COR-L47 (cell line): ENCODE measurements around the gene RBMS3.

Source experiments
- DNase-seq: peaks from one replicate; lab custom pipeline; 2025; lab: John Stamatoyannopoulos, UW

The RBMS3 gene

DNA sequence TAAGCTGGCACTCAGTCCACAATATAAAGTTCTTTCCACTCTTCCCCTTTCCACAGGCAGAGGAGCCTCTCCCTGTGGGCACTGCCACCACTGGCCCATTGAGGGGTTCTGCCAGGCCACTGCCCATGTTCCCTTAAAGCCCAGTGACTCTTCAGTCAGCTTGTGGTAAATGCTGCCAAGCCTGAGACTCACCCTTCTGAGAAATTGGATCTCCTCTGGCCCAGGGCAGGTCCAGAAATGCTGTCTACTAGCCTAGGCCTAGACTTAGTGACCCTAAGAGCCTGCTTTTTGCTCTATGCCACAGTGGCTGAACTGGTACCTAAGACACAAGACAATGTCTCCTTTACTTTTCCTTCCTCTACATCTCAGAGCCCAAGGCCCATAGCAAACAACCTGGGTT lies 295.8 kb downstream of the RBMS3 start:
- no peak for DNase-seq

DNA sequence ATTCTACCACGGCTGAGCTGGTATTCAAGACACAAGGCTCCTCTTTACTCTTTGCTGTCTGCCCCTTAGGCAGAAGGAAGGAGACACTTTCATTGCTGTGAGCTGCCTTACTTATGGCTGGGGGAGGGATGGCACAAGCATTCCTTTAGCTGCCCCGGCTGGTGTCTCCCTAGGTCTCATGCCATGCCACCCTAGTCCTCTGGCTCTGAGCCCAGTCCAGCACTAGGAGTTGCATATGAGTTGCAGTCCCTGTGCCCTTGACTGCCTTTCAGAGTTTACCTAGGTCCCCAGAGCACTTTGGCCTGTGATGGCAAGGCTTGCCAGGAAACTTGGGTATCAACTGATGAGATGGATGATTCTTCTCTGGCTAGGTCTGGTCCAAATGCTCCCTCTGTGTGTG lies 296.4 kb downstream of the RBMS3 start:
- no peak for DNase-seq

DNA sequence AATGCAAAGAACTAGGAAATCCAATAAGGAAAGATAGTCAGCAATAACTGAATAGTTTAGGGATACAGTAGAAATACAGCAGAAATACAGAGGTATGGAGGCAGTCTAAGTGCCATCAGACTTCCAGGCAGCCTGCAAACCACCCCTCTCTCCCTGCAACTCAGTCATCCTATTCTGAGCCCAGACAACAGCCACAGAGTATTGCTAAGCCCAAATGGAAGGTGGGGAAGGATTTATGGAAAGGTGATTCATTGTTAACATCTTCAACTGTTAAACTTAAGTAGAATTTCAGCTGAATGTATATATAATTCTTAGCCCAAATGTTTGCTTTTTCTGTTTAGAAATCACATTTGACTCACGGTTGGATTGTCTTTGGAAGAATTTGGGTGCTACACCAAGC lies 300.4 kb downstream of the RBMS3 start:
- no peak for DNase-seq

DNA sequence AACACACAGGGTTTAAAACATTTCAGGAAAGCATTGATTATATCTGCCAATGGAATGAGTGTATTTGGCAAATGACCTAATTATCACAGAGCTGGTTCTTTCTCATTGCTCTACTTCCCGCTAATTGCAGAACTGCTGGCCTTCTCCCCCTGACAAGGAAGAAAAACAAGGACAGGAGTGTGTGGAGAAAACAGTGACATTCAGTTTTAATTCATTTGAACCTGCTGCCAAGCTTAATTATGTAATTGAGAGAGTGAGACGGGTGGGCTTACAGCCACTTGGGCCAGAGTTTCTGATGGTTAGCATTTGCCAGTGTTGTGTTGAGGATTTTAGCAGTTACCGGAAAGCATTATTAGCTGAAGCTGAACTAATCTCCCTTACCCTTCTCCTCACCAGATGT lies 301.4 kb downstream of the RBMS3 start:
- DNase-seq = no peak

DNA sequence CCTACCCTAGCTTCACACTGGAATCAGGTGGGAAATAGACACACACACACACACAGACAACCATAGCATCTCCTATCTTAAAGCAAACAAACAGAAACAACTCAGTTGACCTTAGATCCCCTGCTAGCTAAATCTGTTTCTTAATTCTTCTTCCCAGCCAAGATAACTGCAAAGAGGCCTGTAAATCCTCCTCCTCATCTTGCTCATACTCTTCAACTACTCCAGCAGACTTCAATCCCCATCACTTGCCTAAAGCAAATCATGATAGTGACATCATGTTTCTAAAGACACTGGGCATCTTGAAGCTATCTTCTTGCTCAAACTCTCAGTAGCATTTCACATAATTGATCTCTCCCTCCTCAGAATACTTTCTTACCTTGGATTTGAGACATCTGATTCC lies 303.0 kb downstream of the RBMS3 start:
- DNase-seq = no peak

DNA sequence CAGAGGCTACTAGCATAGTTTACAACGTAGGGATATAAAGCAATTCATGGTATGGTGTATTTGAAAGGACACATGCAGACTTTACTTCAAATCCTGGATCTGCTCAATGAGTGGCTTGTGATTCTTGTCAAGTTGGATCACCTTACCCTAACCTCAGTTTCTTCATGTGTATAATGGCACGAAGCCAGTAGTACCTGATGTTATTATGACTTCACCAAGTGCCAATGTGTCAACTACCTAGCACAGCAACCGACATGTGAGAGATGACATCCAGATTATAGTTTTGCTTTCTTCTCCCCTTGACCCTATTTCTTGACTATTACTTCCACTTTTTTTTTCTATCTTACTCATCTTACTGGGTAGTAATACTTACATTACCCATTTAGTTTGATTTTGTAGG lies 304.5 kb downstream of the RBMS3 start:
- no peak for DNase-seq

DNA sequence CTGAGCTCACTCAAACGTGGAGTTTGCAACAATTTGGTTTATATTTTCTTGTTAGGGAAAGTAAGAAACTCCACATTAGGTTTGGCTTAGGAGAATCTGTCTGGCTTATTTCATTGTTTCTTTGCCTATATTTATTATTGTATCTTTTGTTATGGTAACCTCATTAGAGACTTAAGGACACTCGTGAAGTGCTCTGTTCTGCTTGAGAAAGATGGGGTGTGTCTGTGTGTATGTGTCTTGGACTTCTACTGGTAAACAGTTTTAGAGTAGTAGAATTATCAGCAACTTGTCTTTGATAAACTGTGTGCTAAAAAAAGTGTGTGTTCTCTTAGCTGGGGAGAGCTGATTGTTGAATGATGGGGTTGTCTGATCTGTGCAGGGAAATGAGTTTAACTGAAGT lies 306.5 kb downstream of the RBMS3 start:
- DNase-seq = no peak

DNA sequence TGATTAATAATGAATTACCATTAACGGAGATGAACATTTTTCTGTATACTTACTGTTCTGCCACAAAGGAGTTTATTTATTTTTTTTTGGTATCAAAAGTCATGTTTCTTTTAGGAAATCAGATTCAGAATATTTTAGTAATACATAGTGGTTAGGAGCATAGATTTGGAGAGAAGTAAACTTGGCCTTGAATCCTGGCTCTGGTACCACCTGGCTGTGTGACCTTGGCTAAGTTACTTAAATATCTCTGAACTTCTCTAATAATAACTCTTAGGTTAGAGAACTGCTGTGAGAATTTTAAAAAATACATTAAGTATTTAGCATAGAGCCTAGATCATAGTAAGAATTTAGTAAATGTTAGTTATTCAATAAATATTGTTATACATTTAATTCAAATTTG lies 309.1 kb downstream of the RBMS3 start:
- DNase-seq = no peak

DNA sequence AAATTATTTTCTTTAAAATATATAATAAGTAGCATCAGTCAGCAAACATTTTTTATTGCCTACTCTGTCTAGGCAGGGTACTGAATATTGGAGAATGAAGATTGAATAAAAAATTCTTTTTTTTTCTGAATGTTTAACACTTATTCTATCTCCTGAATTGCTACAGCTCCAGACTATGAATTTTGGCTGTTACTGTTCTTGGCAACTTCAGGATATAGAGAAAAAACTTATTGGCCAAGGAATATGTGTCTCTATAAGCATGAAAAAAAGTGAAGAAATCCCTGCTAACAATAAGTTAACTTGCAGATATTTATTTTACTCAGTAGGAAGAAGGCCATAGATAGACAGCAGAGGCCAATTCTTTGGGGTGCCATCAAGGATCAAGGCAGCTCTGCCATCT lies 309.6 kb downstream of the RBMS3 start:
- DNase-seq = no peak

DNA sequence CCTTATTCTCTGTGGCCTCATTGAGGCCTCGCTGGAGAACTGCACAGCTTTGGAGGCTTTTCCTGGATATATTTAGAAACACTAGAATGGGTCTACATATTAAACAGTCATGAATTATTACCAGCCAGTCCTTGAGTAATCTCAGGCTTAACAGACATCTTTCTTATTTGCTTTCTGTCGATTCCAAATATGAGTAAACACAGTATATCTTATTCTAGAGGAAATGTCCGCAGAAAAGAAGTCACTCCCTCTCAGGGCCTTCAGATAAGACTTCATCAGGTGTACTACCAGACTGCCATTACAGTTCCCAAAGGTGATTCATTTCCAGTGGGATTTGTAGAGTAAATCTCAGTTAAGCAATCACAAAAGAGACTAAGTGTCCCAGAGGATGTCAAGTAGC lies 310.7 kb downstream of the RBMS3 start:
- no peak for DNase-seq

DNA sequence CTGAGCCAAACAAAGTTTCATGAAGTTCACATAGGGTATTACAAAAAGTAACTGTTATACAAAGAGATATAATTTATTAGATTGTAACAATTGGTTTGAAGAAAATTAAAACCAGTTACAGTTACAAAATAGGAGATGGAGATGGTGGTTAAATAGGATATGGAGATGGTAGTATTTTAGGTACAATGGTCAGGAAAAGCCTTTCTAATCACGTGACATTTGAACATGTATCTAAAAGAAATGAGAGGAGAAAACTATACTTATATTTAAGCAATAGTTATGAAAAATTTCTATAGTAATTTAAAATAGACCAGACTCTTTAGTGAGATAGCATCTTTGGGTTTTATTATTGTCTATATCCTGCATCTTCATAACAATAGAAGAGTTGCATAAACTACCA lies 312.9 kb downstream of the RBMS3 start:
- no peak for DNase-seq

DNA sequence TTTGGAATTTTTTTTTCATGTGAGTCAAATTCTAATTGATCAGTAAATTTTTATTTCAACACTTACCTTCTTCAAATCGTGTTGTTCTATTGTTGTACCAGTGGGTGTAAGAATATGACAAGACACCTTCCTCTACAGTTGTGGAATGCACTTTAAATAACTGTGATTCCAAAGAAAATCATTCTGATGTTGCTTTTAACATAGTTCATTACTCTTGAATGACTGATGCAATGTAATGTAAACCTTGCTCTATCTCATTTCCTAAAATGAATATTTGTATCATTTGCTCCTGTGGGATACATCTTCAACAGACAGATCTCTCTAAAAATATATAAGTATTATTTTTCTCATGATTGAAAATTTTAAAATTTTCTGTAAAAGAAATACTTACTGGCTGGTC lies 313.4 kb downstream of the RBMS3 start:
- no peak for DNase-seq

DNA sequence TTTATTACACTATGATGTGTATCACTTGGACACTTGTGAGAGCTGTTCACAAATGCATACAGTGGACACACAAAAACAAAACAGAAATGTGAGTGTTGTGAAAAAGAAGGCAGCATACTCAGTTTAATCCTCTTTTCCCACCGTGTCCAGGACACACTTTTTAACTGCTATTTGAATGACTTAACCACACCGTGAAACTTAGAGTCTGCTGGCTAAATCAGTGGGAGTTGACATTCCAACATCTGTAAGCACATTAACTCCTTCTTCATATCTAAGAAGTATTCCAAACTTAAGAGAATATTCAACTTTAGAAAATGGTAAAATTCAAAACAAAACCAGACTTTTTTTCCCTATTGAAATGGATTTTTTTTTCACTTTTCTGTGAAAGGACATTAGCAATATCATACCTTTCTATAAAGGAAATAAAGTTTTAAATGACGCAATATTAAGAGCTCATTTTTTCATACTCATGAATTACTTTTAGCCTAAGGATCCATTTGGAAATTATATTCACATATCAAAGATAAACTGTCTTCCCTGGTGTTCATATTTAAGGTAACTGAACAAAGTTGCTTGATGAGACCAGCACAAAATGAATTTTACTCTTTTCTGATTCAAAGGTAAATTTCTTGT lies 316.6 kb downstream of the RBMS3 start:
- DNase-seq = no peak

DNA sequence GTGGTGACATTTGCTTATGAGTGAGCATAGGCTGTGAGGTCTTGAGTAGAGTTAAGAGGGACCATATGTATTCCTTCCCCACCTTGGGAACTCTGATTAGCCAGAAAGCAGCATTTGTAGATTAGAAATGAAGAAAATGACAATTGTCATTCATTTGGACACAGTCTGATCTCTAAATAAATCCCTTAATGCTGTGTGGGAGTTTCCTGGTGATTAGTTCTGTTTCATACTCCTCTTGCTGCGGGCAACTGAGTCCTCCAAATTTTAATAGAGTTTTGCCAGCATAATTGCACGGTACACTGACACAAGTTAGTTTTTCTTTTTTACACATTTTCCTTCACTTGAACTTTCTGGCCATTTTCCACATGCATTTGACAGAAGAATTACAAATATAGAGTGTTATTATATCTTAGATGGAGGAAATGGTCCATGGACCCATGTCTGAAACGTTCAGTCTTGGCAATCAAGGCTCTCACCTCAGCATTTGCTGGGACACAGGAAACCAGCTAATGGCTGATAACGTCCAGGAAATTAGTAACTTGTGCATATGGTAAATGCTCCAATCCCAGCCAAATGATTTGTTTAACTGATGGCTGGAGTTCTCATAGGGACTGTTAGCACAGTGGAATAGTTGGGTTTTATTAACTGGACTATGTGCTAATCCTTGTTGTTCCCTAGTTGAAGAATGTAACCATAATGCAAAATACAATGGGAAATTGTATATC lies 321.2 kb downstream of the RBMS3 start:
- no peak for DNase-seq

DNA sequence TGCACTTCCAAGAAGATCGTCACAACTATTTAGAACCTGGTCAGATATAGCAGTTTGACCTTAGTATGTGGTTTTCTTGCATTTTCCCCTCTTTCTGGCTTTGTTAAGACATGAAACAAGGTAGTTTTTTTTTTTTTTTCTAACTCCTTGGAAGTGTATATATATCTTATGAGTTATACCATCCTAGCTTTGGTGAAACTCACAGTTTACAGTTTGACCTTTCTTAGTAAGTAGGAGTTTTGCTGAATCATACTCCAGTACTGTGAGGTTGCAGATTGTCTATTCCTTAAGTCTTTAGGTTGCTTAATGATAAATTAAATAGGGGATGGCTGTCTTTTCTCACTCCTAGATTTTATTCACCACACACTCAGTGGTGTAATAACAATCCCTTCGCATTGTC lies 325.0 kb downstream of the RBMS3 start:
- no peak for DNase-seq

DNA sequence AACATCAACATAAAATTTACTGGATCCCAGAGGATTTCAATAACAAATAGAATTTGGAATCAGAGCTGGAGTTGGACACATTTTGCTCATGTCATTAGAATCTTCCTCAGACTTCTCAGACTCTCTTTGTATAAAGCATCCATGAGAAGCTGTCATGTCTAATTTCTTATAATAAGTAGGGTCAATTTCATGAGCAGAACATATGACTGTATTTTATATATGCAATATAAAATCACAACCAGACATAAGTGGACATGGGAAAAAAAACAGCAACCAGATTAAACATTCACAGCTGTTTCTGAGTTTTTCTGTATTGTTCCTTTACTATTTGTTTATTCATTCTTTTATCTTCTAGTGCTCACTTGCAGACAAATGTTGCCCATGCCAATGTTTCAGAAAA lies 325.5 kb downstream of the RBMS3 start:
- no peak for DNase-seq

DNA sequence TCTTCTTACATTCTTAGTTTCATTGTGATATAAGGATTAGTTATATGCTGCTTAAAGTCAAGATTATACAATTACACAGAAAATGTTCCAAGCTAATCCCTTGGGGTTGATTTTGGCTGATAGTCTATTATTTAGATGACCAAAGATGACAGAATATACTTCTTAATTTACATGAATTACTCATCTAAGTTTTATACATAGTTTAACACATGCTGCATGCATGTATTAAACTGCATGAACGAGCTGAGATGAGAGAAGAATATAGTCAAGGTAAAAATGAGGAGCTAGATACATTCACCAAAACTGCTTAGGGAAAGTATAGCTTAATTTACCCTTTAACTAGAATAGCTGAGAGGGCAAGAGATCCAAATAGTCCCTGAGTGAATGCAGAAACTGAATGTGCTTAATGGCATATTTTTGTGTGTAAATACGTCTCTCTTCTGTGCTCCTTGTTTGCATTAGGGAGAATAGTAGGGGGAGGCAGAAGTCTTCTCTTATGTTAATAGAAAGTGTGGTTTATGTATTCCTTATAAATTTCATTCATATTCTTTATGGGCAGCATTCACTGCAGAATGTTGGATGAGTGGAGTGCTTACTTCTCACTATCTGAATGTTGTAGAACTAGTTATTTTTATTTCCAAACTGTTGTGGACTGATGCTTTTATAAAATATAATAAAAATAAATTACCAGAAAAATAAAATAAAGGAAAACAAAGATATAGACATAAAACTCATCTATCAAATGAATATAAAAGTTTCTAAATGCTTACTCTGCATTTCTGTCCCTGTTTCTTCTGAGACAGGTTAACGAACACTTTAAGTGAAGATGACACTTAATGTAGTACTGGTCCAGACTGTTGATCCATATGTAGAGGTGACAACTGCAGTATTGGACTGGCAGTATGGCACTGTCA lies 327.8 kb downstream of the RBMS3 start:
- DNase-seq = no peak

DNA sequence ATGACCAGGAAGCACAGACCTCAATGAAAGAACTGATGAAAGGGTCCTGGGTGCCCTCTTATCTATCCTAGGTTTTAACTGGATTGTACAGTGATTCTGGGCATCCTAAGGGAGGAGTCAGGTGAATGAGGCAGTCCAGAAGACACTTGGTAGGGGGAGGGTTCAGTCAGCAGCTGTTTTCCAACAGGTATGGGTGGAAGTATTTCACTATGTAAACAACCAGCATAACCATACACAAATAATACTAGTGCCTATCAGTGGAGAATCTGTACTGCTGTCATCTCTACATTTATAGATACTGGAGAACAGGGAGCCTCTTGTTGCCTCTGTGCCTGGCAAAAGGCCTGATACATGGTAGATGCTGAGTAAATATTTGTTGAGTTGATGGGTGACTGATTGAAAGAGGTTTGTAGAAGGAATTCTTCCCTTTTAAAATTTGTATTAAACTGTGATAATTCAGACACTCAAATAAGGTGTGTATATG lies 328.5 kb downstream of the RBMS3 start:
- no peak for DNase-seq

DNA sequence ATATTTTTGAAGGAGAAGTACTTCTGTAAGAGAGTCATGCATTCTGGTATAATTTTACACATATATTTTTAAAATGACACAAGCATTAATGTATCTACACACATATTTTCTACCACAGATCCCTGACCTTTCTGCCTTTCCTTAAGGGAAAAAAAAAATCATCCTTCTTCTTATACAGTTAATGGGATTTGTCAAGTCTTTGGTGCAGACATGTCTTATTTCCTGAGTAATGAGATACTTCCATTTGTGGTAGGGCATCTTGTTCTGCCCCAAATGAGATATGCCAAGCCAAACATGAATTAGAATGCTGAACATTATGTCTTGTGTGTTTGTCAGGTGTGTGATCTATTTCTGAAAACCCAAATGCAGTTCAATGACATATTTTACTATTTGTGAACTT lies 329.9 kb downstream of the RBMS3 start:
- no peak for DNase-seq

DNA sequence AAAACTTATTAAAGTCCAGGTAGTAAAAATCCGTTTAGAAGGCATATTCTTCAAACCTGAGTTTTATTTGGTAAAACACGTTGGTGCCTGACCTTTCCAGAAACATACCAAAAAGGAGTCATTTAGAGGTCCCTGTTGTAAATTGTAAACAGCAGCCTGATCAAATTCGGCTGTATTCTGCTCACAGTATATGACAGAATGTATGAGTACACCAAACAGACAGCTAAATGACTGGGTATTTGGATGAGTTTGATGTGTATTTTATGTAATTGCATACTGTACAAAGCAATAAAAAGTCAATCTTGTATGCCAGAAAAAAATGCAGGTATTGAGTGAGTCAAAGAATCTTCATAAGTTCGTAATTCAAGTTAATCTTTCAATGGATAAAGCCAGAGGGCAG lies 330.4 kb downstream of the RBMS3 start:
- DNase-seq = no peak

DNA sequence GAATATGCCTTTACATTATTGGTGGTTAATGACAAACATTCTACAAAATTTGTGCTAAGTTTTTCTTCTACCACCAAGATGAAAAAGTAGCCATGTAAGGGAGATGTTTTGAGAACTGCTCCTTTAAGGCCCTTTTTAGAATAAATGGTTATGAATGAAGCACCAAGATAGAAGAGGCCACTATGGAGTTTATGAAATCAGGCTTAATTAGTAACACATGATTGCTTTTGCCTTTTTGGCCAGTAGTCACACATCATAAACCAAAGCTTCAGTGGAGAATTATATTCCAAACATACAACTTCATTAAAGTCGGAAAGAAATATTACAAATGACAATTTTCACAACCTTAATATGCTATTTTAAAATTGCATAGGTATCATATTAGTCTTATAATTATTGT lies 331.7 kb downstream of the RBMS3 start:
- DNase-seq = no peak

DNA sequence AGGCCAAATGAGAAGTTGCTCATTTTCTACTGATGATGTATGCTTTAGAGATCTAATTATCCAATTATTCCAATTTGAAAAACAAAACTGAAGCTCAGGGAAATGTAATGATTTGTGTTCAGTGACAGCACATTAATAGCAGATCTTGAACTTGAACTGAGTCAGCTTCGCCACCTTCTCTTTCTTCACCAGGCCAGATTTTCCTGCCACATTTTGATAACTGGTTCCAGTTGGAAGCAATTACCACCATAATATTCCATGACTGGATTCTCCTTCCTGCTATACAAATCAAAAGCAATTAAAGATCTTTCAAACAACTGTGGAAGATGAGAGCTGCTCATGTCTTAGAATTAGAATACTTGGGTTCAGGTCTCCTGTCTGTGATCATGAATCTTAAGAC lies 334.1 kb downstream of the RBMS3 start:
- DNase-seq = no peak
